ENCODE data around the gene FBXL2.

Gene FBXL2

GRCh38 chr3:33430571-33430970 is 153.3 kb downstream of the FBXL2 start:
- DNase-seq, result no peak

DNA sequence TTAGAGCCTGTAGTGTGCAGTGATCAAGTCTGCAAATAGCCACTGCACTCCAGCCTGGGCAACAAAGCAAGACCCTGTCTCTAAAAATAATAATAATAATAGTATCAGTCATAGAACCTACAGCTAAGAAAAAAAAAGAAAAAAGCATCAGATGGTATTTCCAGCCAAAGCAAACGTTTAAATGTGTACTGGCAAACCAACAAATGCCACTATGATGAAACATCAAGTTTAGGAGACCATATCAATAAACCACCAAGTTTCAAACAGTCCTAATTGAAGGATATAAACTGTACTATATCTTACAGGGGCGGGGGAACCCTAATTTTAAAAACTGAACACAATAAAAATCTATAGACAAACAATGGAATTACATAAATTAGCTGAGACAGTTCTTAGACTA is 156.6 kb downstream of the FBXL2 start:
- no peak for DNase-seq
